Fibroblast of mammary gland (primary cell): Measurements from ENCODE around the gene HEXIM2.

ENCODE experiments used
- DNase-seq: peaks from one replicate; pipeline ENCODE4 v3.0.0-alpha.2; 2010; ENCODE audit warnings: low read depth
- H3K4me3 ChIP-seq: 2 replicates; pipeline ENCODE4 v1.5.1; 2011; ENCODE audit warnings: low read depth, mild to moderate bottlenecking, low read length, moderate library complexity; ENCODE audit not compliant: control insufficient read depth
- TF ChIP-seq, protein P1 (sequence below): conservative IDR thresholded peaks from 2 replicates; pipeline ENCODE4 v1.5.1; 2011; ENCODE audit warnings: low read depth, low read length, inconsistent platforms; ENCODE audit not compliant: control insufficient read depth, insufficient read depth

Gene HEXIM2

DNA sequence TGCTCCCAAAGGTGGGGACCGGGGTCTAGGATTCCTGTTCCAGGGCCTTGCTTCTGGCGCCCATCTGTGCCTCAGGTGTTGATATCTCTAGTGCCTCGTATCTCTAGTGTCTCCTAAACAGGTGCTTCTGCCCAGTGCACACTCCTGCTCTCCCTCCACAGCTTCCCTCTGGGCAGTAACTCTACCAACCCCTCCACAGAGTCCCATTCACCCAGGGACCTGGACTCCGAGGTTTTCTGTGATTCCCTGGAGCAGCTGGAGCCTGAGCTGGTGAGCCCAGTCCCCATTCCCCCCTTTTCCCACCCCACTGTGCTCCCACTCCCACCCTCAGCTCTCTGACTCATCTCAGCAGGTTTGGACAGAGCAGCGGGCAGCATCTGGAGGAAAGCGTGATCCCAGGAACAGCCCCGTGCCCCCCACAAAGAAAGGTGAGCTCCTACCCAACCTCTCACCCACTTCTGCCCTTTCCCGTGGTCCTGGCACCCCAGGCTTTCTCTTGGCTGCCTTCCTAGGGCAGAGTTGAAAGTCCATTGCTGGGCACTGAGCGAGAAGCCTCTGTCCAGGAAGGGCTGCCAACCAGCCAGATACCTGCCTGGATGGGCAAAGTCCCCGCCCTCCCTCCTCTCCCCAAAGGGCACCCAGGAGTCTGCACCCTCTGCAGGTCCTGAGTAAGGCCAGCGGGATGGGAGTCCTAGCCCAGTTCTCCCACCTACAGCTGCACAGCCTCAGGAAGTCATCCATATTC is 23.9 kb upstream of the HEXIM2 start:
- TF ChIP-seq, protein P1, sequence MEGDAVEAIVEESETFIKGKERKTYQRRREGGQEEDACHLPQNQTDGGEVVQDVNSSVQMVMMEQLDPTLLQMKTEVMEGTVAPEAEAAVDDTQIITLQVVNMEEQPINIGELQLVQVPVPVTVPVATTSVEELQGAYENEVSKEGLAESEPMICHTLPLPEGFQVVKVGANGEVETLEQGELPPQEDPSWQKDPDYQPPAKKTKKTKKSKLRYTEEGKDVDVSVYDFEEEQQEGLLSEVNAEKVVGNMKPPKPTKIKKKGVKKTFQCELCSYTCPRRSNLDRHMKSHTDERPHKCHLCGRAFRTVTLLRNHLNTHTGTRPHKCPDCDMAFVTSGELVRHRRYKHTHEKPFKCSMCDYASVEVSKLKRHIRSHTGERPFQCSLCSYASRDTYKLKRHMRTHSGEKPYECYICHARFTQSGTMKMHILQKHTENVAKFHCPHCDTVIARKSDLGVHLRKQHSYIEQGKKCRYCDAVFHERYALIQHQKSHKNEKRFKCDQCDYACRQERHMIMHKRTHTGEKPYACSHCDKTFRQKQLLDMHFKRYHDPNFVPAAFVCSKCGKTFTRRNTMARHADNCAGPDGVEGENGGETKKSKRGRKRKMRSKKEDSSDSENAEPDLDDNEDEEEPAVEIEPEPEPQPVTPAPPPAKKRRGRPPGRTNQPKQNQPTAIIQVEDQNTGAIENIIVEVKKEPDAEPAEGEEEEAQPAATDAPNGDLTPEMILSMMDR = no peak
- H3K4me3 ChIP-seq = no peak overlapping the region
- no peak for DNase-seq

DNA sequence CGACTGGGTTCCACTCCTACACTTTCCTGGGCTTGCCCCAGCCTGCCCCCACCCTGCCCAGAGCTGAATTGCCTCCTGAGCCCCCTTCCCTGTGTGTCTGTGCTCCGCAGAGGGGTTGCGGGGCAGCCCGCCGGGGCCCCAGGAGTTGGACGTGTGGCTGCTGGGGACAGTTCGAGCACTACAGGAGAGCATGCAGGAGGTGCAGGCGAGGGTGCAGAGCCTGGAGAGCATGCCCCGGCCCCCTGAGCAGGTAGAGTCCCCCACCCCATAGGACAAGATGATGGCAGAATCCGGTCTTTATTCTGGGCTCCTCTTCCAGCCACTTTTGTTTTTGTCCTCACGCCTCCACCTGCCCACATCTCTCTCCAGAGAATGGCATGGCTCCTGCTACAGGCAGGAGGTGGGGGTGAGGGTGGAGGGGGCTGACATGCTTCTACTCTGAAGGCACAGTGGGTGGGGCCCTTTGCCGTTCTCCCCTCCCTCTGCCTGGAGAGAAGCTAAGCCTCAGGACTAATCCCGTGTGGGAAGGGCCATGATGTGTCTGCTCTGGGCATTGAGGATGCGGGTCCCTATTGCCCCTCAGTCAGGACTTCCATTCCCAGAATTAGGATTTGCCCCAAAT is 22.7 kb upstream of the HEXIM2 start:
- TF ChIP-seq, protein P1 = no peak
- H3K4me3 ChIP-seq = no peak overlapping the region
- no peak for DNase-seq

DNA sequence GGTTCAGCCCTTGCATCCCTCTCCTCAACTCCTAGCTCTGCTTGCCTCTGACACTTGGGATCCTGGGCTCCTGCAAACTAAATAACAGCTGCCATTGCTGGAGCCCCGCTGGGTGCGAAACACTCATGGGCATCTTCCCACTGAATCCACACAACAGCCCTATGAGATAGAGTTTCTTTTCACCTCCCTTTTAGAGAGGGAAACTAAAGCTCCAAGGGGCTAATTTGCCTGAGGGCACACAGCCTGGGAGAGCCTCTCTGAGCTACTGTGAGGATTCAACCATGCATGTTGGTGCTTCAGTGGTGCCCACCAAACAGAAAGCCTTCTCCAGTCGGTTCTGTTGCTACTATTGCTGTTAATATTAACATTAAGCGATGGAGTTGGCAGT is 22.1 kb upstream of the HEXIM2 start:
- no peak for DNase-seq
- no peak overlapping the region for H3K4me3 ChIP-seq

DNA sequence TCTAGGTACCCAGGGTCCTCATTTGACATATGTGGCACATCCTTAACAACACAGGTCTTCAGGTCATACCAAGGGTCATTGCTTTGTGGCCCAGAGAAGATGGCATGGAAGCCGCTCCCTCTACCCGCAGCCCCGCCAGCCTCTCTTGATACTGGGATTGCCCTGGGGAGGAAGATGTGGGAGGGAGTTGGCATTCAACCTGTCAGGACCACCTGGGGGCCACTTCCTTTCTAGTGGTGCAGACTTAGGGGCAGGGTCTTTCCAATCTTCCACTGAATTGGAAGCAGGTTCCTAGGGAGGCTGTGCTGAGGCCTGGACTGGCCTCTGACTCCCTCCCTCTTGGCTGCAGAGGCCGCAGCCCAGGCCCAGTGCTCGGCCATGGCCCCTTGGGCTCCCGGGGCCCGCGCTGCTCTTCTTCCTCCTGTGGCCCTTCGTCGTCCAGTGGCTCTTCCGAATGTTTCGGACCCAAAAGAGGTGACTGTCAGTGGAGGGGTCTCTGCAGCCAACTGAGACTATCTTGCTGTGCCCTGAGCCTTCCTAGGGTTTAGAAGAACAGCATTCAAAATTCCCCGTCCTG is 18.5 kb upstream of the HEXIM2 start:
- TF ChIP-seq, protein P1 = no peak
- DNase-seq = no peak
- H3K4me3 ChIP-seq = no peak overlapping the region

More for the DNA sequence above, 22.1 kb upstream of the HEXIM2 start:
- TF ChIP-seq, protein P1 = no peak

DNA sequence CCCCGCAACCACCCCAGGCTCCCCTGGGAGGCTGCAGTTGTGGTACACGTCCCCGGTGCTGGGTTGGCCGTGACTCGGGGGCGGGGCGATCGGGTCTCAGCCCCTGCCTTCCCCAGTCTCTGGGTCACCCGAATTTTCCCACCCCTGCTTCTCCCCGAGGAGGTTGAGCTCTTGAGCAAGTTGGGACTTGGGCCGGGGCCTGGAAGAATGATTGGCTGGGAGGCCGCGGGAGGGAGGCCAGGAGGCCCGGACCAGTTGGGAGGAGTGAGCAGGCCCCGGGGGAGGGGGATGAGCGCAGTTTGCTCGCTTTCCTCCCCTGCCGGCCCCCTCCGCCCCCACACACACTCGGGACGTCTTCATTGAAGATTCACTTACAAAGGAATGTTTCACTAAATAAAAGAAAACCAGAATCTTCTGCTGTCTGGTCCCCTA is 17.9 kb upstream of the HEXIM2 start:
- peak; percentile 92 for DNase-seq
- peak overlapping the region; percentile 44 for H3K4me3 ChIP-seq
- TF ChIP-seq, protein P1 = no peak

DNA sequence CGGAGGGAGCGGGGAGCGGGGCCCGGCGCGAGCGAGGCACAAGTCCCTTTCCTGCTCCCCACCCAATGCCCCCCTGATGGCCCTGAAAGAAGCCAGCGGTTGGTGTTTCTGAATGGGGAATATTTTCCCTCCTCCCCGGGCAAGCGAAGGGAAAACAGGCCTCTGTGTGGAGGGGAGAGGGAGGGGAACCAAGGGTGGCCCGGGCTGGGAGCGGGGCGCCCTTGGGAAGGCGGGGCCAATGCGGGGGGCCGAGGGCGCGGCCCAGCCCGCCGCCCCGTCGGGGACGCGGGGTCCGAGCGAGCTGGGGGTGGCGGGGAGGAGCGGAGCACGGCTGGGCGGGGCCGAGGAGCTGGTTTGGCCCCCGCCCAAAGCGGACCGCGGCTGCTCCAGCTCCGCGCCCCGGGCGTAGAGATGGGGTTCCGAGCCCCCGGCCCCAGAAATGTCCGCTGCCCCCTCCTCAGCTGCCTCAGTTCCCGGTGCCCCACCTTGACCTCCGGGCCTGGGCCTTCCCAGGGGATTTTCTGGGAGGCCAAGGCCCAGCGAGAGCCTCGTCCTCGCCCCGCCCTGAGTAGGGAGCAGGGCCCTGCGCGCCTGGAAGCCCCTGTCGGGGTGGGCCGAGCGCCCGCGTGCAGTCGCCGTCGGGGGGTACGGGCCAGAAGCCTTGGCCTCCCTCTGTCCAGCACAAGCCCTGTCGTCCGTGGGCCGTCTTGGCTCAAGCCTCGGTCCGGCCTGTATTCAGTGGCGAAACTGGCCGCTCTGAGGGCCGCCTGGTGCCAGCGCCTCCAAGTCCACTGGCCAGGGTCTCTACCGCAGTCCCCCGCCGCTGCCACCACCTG is 17.3 kb upstream of the HEXIM2 start:
- TF ChIP-seq, protein P1 = no peak
- DNase-seq = no peak
- peak overlapping the region; percentile 44 for H3K4me3 ChIP-seq
